HCT116 (cell line): ENCODE data around the gene AVP.
"Not testable (repeated sequence)": the region's sequence is repeated elsewhere in the genome, so short reads cannot be mapped to it uniquely, and the experiment has no call there.

Experiments
- CTCF ChIP-seq, 3 experiments: fragments of 200-600 bp in 1 of 3; sonication (generic) in 1 of 3; IDR thresholded peaks in 2 of 3; conservative IDR thresholded peaks in 1 of 3; 2 replicates each; pipeline ENCODE4 v1.5.1; 2012 to 2017; ENCODE audit warnings: low read depth in 2 of 3, low read length in 2 of 3, antibody characterized with exemption in 1 of 3, borderline replicate concordance in 1 of 3, control low read depth in 1 of 3, mild to moderate bottlenecking in 1 of 3, mixed read lengths in 1 of 3, mixed run types in 1 of 3, moderate library complexity in 1 of 3; ENCODE audit not compliant: insufficient read depth in 1 of 3
- EZH2 ChIP-seq: fragments of 200-600 bp; sonication (generic); IDR thresholded peaks from 2 replicates; pipeline ENCODE4 v1.6.1; 2017; ENCODE audit warnings: antibody characterized with exemption, mixed run types
- JUND ChIP-seq: IDR thresholded peaks from 2 replicates; pipeline ENCODE4 v1.6.1; 2012
- POLR2A ChIP-seq: IDR thresholded peaks from 2 replicates; pipeline ENCODE4 v1.7.0; 2011; ENCODE audit warnings: borderline replicate concordance; ENCODE audit not compliant: insufficient read depth, insufficient read length; ENCODE audit errors: extremely low read depth
- POLR2AphosphoS5 ChIP-seq: IDR thresholded peaks from 2 replicates; pipeline ENCODE4 v1.6.1; 2011; ENCODE audit warnings: mild to moderate bottlenecking, low read depth, low read length, moderate library complexity
- REST ChIP-seq: IDR thresholded peaks from 2 replicates; pipeline ENCODE4 v1.6.1; 2012; ENCODE audit warnings: low read depth
- SP1 ChIP-seq: IDR thresholded peaks from 2 replicates; pipeline ENCODE4 v1.6.1; 2012; ENCODE audit warnings: low read depth

GRCh38 chr20:3125776-3126526 lies 41.4 kb upstream of the AVP start:
- not testable (repeated sequence) for TF ChIP-seq CTCF (IDR thresholded peaks at IDR 0.05 in 2 of 3, conservative IDR thresholded peaks at IDR 0.05 in 1 of 3; ENCODE audit: borderline replicate concordance in 1 of 3, insufficient read depth in 1 of 3, low read depth in 2 of 3, low read length in 2 of 3); SP1; EZH2; POLR2AphosphoS5; POLR2A; REST; JUND
